AG04450 (cell line): ENCODE data around the gene PPP1R3G. TPM values are rescaled to one million over a fixed set of nuclear protein-coding genes. Genes with fewer than 3 reads are reported as not detected.

Source experiments
- CTCF ChIA-PET: fragments of 300-600, 350-600 bp; formaldehyde crosslinking; extraction: SDS; loops from one replicate; lab custom pipeline; 2022; ENCODE audit warnings: antibody characterized with exemption, inconsistent platforms; lab: Charles Lee
- POLR2A ChIA-PET: fragments of 350-600 bp; formaldehyde crosslinking; extraction: SDS; loops from one replicate; lab custom pipeline; 2021; ENCODE audit warnings: antibody characterized with exemption, inconsistent platforms; lab: Yijun Ruan, JAX
- DNase-seq: peaks from one replicate; pipeline ENCODE4 v3.0.0-alpha.2; 2011; ENCODE audit warnings: low read depth, low spot score
- H3K27ac ChIP-seq: one replicate; pipeline ENCODE4 v1.5.1; 2012; ENCODE audit warnings: low read depth, low read length, control low read depth
- H3K27me3 ChIP-seq: one replicate; pipeline ENCODE4 v1.6.0; 2012; ENCODE audit warnings: low read length; ENCODE audit not compliant: control insufficient read depth, insufficient read depth
- H3K4me3 ChIP-seq: 2 replicates; pipeline ENCODE4 v1.5.1; 2011; ENCODE audit warnings: mild to moderate bottlenecking, low read depth, low read length, control low read depth
- H3K9me3 ChIP-seq: 2 replicates; pipeline ENCODE4 v1.5.1; 2012; ENCODE audit warnings: low read length; ENCODE audit not compliant: control insufficient read depth, insufficient read depth
- CTCF ChIP-seq: IDR thresholded peaks from 2 replicates; pipeline ENCODE4 v1.5.1; 2011; ENCODE audit warnings: low read depth, low read length, control low read depth, inconsistent platforms
- polyA minus RNA-seq: library from RNA; depleted of rRNA, polyadenylated mRNA; stranded (reverse); fragments of >200 nt; gene quantifications from 2 replicates; pipeline ENCODE4 v1.2.3, GENCODE V29; 2011; rRNA and poly(A)+ RNA removed
- polyA plus RNA-seq: library from polyadenylated mRNA; depleted of rRNA; stranded (reverse); fragments of >200 nt; gene quantifications from 2 replicates; pipeline ENCODE4 v1.2.3, GENCODE V29; 2011; rRNA removed

Gene PPP1R3G
- polyA plus RNA-seq (0.09 and 0.11 TPM in 2 replicates), polyA minus RNA-seq (0.13 and 0.14 TPM in 2 replicates)

- POLR2A ChIA-PET = interaction anchor here (0.6 kb wide), 1 partner anchor 113 kb away, joined by 3 read pairs; no protein-coding TSS in a partner anchor
- Histone ChIP-seq H3K4me3 (peak within 1 kb of the TSS; percentile 58), H3K27ac (no peak within 1 kb of the TSS), H3K9me3 (peaks cover 4% of the 10 kb centered on the region; the same call in 1 of the 2 replicates), H3K27me3 (peaks cover 25% of the 10 kb centered on the region)
- no peak for DNase-seq
- no peak for TF ChIP-seq CTCF
- CTCF ChIA-PET = interaction anchor here (1.3 kb wide), 1 partner anchor 54 kb away, joined by 3 read pairs; no protein-coding TSS in a partner anchor
These were observed at the start of gene PPP1R3G for GRCh38 chr6:5084781-5085647. Gene PPP1R3G, plus strand, starts transcription at chr6:5085341. Its CDS starts 145 bp downstream, at chr6:5085486.

GRCh38 chr6:5036269-5036668 is 48.9 kb upstream of the PPP1R3G start:
- H3K4me3 ChIP-seq = no peak overlapping the region
- no peak for TF ChIP-seq CTCF
- no peaks in the 10 kb centered on the region for H3K27me3 ChIP-seq
- ChIA-PET CTCF (interaction anchor here (0.6 to 1.1 kb wide), 2 partner anchors 21 to 98 kb away, joined by 3 to 5 read pairs; no protein-coding TSS in a partner anchor), POLR2A (interaction anchor here (0.5 kb wide), 1 partner anchor 92 kb away, joined by 3 read pairs; no protein-coding TSS in a partner anchor)
- no peak overlapping the region for H3K27ac ChIP-seq
- no peak for DNase-seq
- no peaks in the 10 kb centered on the region; the same call in 1 of the 2 replicates for H3K9me3 ChIP-seq

- POLR2A ChIA-PET = no interaction called here
These were observed 43.2 kb upstream of the PPP1R3G start for GRCh38 chr6:5041955-5042354.

GRCh38 chr6:5042436-5042835 is 42.7 kb upstream of the PPP1R3G start:
- CTCF ChIA-PET = interaction anchor here (1.0 kb wide), 1 partner anchor 12 kb away, joined by 4 read pairs; no protein-coding TSS in a partner anchor
- DNase-seq = no peak
- no peak overlapping the region for H3K27ac ChIP-seq
- H3K9me3 ChIP-seq = no peaks in the 10 kb centered on the region; the same call in 1 of the 2 replicates
- TF ChIP-seq CTCF = no peak
- no peak overlapping the region for H3K4me3 ChIP-seq
- POLR2A ChIA-PET = no interaction called here
- no peaks in the 10 kb centered on the region for H3K27me3 ChIP-seq

More at GRCh38 chr6:5041955-5042354, 43.2 kb upstream of the PPP1R3G start:
- DNase-seq = no peak
- CTCF ChIA-PET = no interaction called here
- no peak overlapping the region for H3K4me3 ChIP-seq
- H3K27me3 ChIP-seq = no peaks in the 10 kb centered on the region
- no peak overlapping the region for H3K27ac ChIP-seq
- no peak for TF ChIP-seq CTCF
- H3K9me3 ChIP-seq = no peaks in the 10 kb centered on the region; the same call in 1 of the 2 replicates
